HCT116 (cell line): ENCODE data around the gene UBTD1. TPM values are rescaled to one million over a fixed set of nuclear protein-coding genes. Genes with fewer than 3 reads are reported as not detected.

Experiments
- ATAC-seq: fragments of 200-7000 bp; cut with Tn5 transposase; 2 replicates; pipeline ENCODE4 v1.9.1; 2020; ENCODE audit warnings: mild to moderate bottlenecking, moderate library complexity
- BruUV-seq: library from RNA; stranded (reverse); fragments of 400-500 nt; replicated peaks from 2 replicates; lab custom pipeline; 2021; lab: Mats Ljungman, UMichigan
- CTCF ChIA-PET: fragments of 300-600 bp; sonication (Branson Sonifier 250); formaldehyde crosslinking; loops from one replicate; lab custom pipeline; 2021; ENCODE audit warnings: antibody characterized with exemption; lab: Charles Lee
- POLR2A ChIA-PET: fragments of 300-600, 350-600 bp; sonication (Branson Sonifier 250); formaldehyde crosslinking; loops from one replicate; lab custom pipeline; 2021; ENCODE audit warnings: antibody characterized with exemption; lab: Charles Lee
- RAD21 ChIA-PET, 2 experiments: fragments of 300-600 bp; sonication (Branson Sonifier 250); formaldehyde crosslinking; loops; one replicate each; lab custom pipeline; 2023; ENCODE audit warnings: low total read pairs in 2 of 2; ENCODE audit not compliant: uncharacterized antibody in 2 of 2, unreplicated experiment in 2 of 2, low non-redundant PET in 1 of 2; lab: Charles Lee
- DNase-seq: peaks from one replicate; pipeline ENCODE4 v3.0.0-alpha.2; 2010; ENCODE audit warnings: low read depth, low spot score
- H2AFZ ChIP-seq: fragments of 200-600 bp; shearing (Covaris generic), sonication (generic); 2 replicates; pipeline ENCODE4 v1.6.1; 2017; ENCODE audit warnings: low read depth, mixed run types, mixed read lengths, antibody characterized with exemption, low read length; ENCODE audit not compliant: poor library complexity, severe bottlenecking
- H3K27ac ChIP-seq: 2 replicates; pipeline ENCODE4 v1.5.1; 2012; ENCODE audit warnings: low read depth, low read length
- H3K27me3 ChIP-seq: fragments of 200-600 bp; sonication (generic); 2 replicates; pipeline ENCODE4 v1.6.1; 2016; ENCODE audit warnings: mixed run types, low read length, mixed read lengths; ENCODE audit not compliant: insufficient read depth
- H3K36me3 ChIP-seq, 2 experiments: fragments of 200-500 bp in 1 of 2; fragments of 200-600 bp in 1 of 2; sonication (Bioruptor generic) in 1 of 2; sonication (generic) in 1 of 2; 2 replicates each; pipeline versions ENCODE4 v1.5.1 to v1.6.1; 2014 to 2016; ENCODE audit warnings: low read length in 2 of 2, inconsistent platforms in 1 of 2, mixed read lengths in 1 of 2, mixed run types in 1 of 2; ENCODE audit not compliant: insufficient read depth in 2 of 2, control insufficient read depth in 1 of 2
- H3K4me1 ChIP-seq, 2 experiments: fragments of 200-600 bp in 1 of 2; sonication (generic) in 1 of 2; 2 replicates each; pipeline versions ENCODE4 v1.5.1 to v1.6.1; 2012 to 2017; ENCODE audit warnings: low read length in 2 of 2, inconsistent platforms in 1 of 2, mild to moderate bottlenecking in 1 of 2, mixed read lengths in 1 of 2, mixed run types in 1 of 2, moderate library complexity in 1 of 2; ENCODE audit not compliant: insufficient read depth in 2 of 2, control insufficient read depth in 1 of 2
- H3K4me2 ChIP-seq: fragments of 200-600 bp; sonication (generic); 2 replicates; pipeline ENCODE4 v1.6.1; 2017; ENCODE audit warnings: mixed run types, low read length, mixed read lengths
- H3K4me3 ChIP-seq, 2 experiments: fragments of 200-600 bp in 1 of 2; sonication (generic) in 1 of 2; replicated peaks in 1 of 2; 2 replicates each; pipeline ENCODE4 v1.5.1; 2011 to 2016; ENCODE audit warnings: low read length in 2 of 2, control low read depth in 1 of 2, low read depth in 1 of 2, mild to moderate bottlenecking in 1 of 2, mixed read lengths in 1 of 2, mixed run types in 1 of 2
- H3K79me2 ChIP-seq: fragments of 200-600 bp; sonication (generic); 2 replicates; pipeline ENCODE4 v1.6.1; 2017; ENCODE audit warnings: mild to moderate bottlenecking, mixed run types, low read length, moderate library complexity, mixed read lengths; ENCODE audit not compliant: insufficient read depth
- H3K9ac ChIP-seq: fragments of 200-600 bp; sonication (generic); 2 replicates; pipeline ENCODE4 v1.6.1; 2016; ENCODE audit warnings: low read length, mixed read lengths
- H3K9me2 ChIP-seq: fragments of 200-600 bp; sonication (generic), shearing (Covaris generic); 2 replicates; pipeline ENCODE4 v1.6.1; 2017; ENCODE audit warnings: mixed run types, mild to moderate bottlenecking, moderate library complexity; ENCODE audit not compliant: insufficient read depth
- H3K9me3 ChIP-seq, 2 experiments: fragments of 200-500 bp in 1 of 2; fragments of 200-600 bp in 1 of 2; sonication (Bioruptor generic) in 1 of 2; sonication (generic) in 1 of 2; 2 replicates each; pipeline ENCODE4 v1.6.1; 2014 to 2017; ENCODE audit warnings: low read length in 2 of 2, mixed read lengths in 2 of 2, inconsistent platforms in 1 of 2, low read depth in 1 of 2, mild to moderate bottlenecking in 1 of 2, mixed run types in 1 of 2, moderate library complexity in 1 of 2; ENCODE audit not compliant: control insufficient read depth in 1 of 2, insufficient read depth in 1 of 2
- H4K20me1 ChIP-seq: fragments of 200-600 bp; sonication (generic), shearing (Covaris generic); 2 replicates; pipeline ENCODE4 v1.6.1; 2017; ENCODE audit warnings: mixed run types, mild to moderate bottlenecking, moderate library complexity; ENCODE audit not compliant: insufficient read depth
- CBX3 ChIP-seq: IDR thresholded peaks from 2 replicates; pipeline ENCODE4 v1.6.1; 2012; ENCODE audit warnings: low read depth
- CTCF ChIP-seq, 3 experiments: fragments of 200-600 bp in 1 of 3; sonication (generic) in 1 of 3; IDR thresholded peaks in 2 of 3; conservative IDR thresholded peaks in 1 of 3; 2 replicates each; pipeline ENCODE4 v1.5.1; 2012 to 2017; ENCODE audit warnings: low read depth in 2 of 3, low read length in 2 of 3, antibody characterized with exemption in 1 of 3, borderline replicate concordance in 1 of 3, control low read depth in 1 of 3, mild to moderate bottlenecking in 1 of 3, mixed read lengths in 1 of 3, mixed run types in 1 of 3, moderate library complexity in 1 of 3; ENCODE audit not compliant: insufficient read depth in 1 of 3
- EZH2 ChIP-seq: fragments of 200-600 bp; sonication (generic); IDR thresholded peaks from 2 replicates; pipeline ENCODE4 v1.6.1; 2017; ENCODE audit warnings: antibody characterized with exemption, mixed run types
- FOSL1 ChIP-seq: IDR thresholded peaks from 2 replicates; pipeline ENCODE4 v1.6.1; 2012; ENCODE audit warnings: low read depth
- JUND ChIP-seq: IDR thresholded peaks from 2 replicates; pipeline ENCODE4 v1.6.1; 2012
- POLR2AphosphoS5 ChIP-seq: IDR thresholded peaks from 2 replicates; pipeline ENCODE4 v1.6.1; 2011; ENCODE audit warnings: mild to moderate bottlenecking, low read depth, low read length, moderate library complexity
- RAD21 ChIP-seq: IDR thresholded peaks from 2 replicates; pipeline ENCODE4 v1.6.1; 2012; ENCODE audit warnings: low read depth, mild to moderate bottlenecking
- SP1 ChIP-seq: IDR thresholded peaks from 2 replicates; pipeline ENCODE4 v1.6.1; 2012; ENCODE audit warnings: low read depth
- YY1 ChIP-seq: IDR thresholded peaks from 2 replicates; pipeline ENCODE4 v1.6.1; 2011; ENCODE audit warnings: low read length, low read depth, moderate library complexity, mild to moderate bottlenecking; ENCODE audit not compliant: insufficient replicate concordance; ENCODE audit errors: extremely low read depth
- ZBTB33 ChIP-seq: IDR thresholded peaks from 2 replicates; pipeline ENCODE4 v1.6.1; 2011; ENCODE audit warnings: mild to moderate bottlenecking, low read length, moderate library complexity; ENCODE audit not compliant: insufficient replicate concordance; ENCODE audit errors: extremely low read depth
- ZFX ChIP-seq: fragments of 450-650 bp; IDR thresholded peaks from 2 replicates; pipeline ENCODE4 v1.6.1; 2017
- ZNF274 ChIP-seq: fragments of 200-500 bp; sonication (Bioruptor generic); IDR thresholded peaks from 2 replicates; pipeline ENCODE4 v1.6.1; 2014; ENCODE audit warnings: mild to moderate bottlenecking, low read depth, low read length, inconsistent platforms
- intact Hi-C: fragments of 100-400 bp; cut with micrococcal nuclease; formaldehyde crosslinking; loops from 2 replicates; pipeline ENCODE4 v1.10.0; 2022
- total RNA-seq: library from RNA; stranded (reverse); gene quantifications from one replicate; pipeline ENCODE4 v1.2.1, GENCODE V29; 2021; ENCODE audit not compliant: unreplicated experiment
- TF ChIP-seq, protein P1 (sequence below): IDR thresholded peaks from 2 replicates; pipeline ENCODE4 v1.6.1; 2012

Gene UBTD1
- total RNA-seq, 1 experiment from 2014 or later, result 12.8 TPM

- no TSS peak for BruUV-seq
- H3K36me3 ChIP-seq, result no peaks in the 10 kb centered on the region
- RAD21 ChIA-PET, result no interaction called here
- peaks cover 34 to 52% of the 10 kb centered on the region in 2 experiments for H3K4me1 ChIP-seq
- DNase-seq, result no peak
- no peaks in the 10 kb centered on the region for H3K9me2 ChIP-seq
- intact Hi-C loops, result no loop called here
- H3K4me2 ChIP-seq, result no peak overlapping the region
- H3K9me3 ChIP-seq, result no peaks in the 10 kb centered on the region
- H3K4me3 ChIP-seq, result no peak overlapping the region
- peaks cover 6% of the 10 kb centered on the region; the same call in 1 of the 2 replicates for H3K79me2 ChIP-seq
- no peak overlapping the region for H3K9ac ChIP-seq
- H3K27me3 ChIP-seq, result no peaks in the 10 kb centered on the region
- H4K20me1 ChIP-seq, result no peaks in the 10 kb centered on the region
- no peak overlapping the region for H2AFZ ChIP-seq
- TF ChIP-seq JUND (no peak), SP1 (no peak), EZH2 (no peak), ZBTB33 (no peak), ZFX (no peak), RAD21 (no peak), CBX3 (no peak), CTCF (IDR thresholded peaks at IDR 0.05 in 2 of 3, conservative IDR thresholded peaks at IDR 0.05 in 1 of 3; ENCODE audit: borderline replicate concordance in 1 of 3, insufficient read depth in 1 of 3, low read depth in 2 of 3, low read length in 2 of 3) (no peak), FOSL1 (no peak), POLR2AphosphoS5 (no peak), YY1 (no peak), ZNF274 (no peak)
- TF ChIP-seq, protein P1, sequence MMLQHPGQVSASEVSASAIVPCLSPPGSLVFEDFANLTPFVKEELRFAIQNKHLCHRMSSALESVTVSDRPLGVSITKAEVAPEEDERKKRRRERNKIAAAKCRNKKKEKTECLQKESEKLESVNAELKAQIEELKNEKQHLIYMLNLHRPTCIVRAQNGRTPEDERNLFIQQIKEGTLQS, result no peak
- CTCF ChIA-PET, result interaction anchor here (0.7 to 1.4 kb wide), 3 partner anchors 25 to 94 kb away, joined by 3 to 4 read pairs (median 3); no protein-coding TSS in a partner anchor
- H3K27ac ChIP-seq, result no peak overlapping the region
- POLR2A ChIA-PET, result no interaction called here
- ATAC-seq, result no peak
Observed at GRCh38 chr10:97546456-97547270, 47.9 kb downstream of the UBTD1 start.
